MCF 10A (cell line): Measurements from ENCODE around the gene SEC16B. TPM values are rescaled to one million over a fixed set of nuclear protein-coding genes. Genes with fewer than 3 reads are reported as not detected.
A peak's percentile ranks its signal among the peaks of the same experiment; 100 is the strongest.

ENCODE experiments used
- BruUV-seq: library from RNA; stranded (reverse); fragments of 400-500 nt; replicated peaks from 2 replicates; lab custom pipeline; 2021; lab: Mats Ljungman, UMichigan
- CTCF ChIA-PET: fragments of 300-600 bp; sonication (Branson Sonifier 250); formaldehyde crosslinking; extraction: SDS; loops from one replicate; lab custom pipeline; 2021; ENCODE audit warnings: antibody characterized with exemption, inconsistent platforms; lab: Yijun Ruan, JAX
- POLR2A ChIA-PET: fragments of 300-600, 350-650 bp; sonication (Branson Sonifier 250); formaldehyde crosslinking; extraction: SDS; loops from one replicate; lab custom pipeline; 2020; ENCODE audit warnings: antibody characterized with exemption, inconsistent platforms; lab: Yijun Ruan, JAX
- DNase-seq: peaks from one replicate; pipeline ENCODE4 v3.0.0-alpha.2; 2018; ENCODE audit not compliant: unreplicated experiment
- H3K27ac Mint-ChIP-seq: one replicate; pipeline ENCODE4 v1.8.0; 2022; ENCODE audit warnings: mild to moderate bottlenecking, low read depth, mixed read lengths; ENCODE audit not compliant: unreplicated experiment
- H3K27me3 Mint-ChIP-seq: one replicate; pipeline ENCODE4 v1.8.0; 2022; ENCODE audit warnings: mixed read lengths; ENCODE audit not compliant: insufficient read depth, unreplicated experiment
- H3K36me3 Mint-ChIP-seq: one replicate; pipeline ENCODE4 v1.8.0; 2022; ENCODE audit warnings: mild to moderate bottlenecking, moderate library complexity, mixed read lengths; ENCODE audit not compliant: insufficient read depth, unreplicated experiment
- H3K4me1 Mint-ChIP-seq: one replicate; pipeline ENCODE4 v1.8.0; 2022; ENCODE audit warnings: mixed read lengths; ENCODE audit not compliant: insufficient read depth, unreplicated experiment
- H3K4me3 Mint-ChIP-seq: one replicate; pipeline ENCODE4 v1.8.0; 2022; ENCODE audit warnings: mild to moderate bottlenecking, moderate library complexity, mixed read lengths; ENCODE audit not compliant: unreplicated experiment
- H3K9me3 Mint-ChIP-seq: one replicate; pipeline ENCODE4 v1.8.0; 2022; ENCODE audit warnings: mixed read lengths; ENCODE audit not compliant: unreplicated experiment
- intact Hi-C: fragments of 100-400 bp; cut with micrococcal nuclease; formaldehyde crosslinking; loops from 2 replicates; pipeline ENCODE4 v1.14.1; 2022
- total RNA-seq: library from RNA; stranded (reverse); gene quantifications from 2 replicates; pipeline ENCODE4 v1.2.3, GENCODE V29; 2022
- TF ChIP-seq, protein P1 (sequence below): fragments of 200-600 bp; IDR thresholded peaks from one replicate; pipeline ENCODE4 v1.8.0; 2022; ENCODE audit warnings: antibody characterized with exemption, mild to moderate bottlenecking; ENCODE audit not compliant: unreplicated experiment

SEC16B gene
- total RNA-seq, 1 experiment from 2014 or later, result not detected

- CTCF ChIA-PET, result interaction anchor here (0.6 to 4.7 kb wide), 11 partner anchors 11 to 1355 kb away, joined by 3 to 55 read pairs (median 4); no protein-coding TSS in a partner anchor
- Mint-ChIP-seq H3K4me1 (no peaks in the 10 kb centered on the region), H3K9me3 (no peaks in the 10 kb centered on the region), H3K4me3 (no peak overlapping the region), H3K27ac (no peak overlapping the region), H3K36me3 (no peaks in the 10 kb centered on the region), H3K27me3 (no peaks in the 10 kb centered on the region)
- intact Hi-C loops, result no loop called here
- POLR2A ChIA-PET, result no interaction called here
- TF ChIP-seq, protein P1, sequence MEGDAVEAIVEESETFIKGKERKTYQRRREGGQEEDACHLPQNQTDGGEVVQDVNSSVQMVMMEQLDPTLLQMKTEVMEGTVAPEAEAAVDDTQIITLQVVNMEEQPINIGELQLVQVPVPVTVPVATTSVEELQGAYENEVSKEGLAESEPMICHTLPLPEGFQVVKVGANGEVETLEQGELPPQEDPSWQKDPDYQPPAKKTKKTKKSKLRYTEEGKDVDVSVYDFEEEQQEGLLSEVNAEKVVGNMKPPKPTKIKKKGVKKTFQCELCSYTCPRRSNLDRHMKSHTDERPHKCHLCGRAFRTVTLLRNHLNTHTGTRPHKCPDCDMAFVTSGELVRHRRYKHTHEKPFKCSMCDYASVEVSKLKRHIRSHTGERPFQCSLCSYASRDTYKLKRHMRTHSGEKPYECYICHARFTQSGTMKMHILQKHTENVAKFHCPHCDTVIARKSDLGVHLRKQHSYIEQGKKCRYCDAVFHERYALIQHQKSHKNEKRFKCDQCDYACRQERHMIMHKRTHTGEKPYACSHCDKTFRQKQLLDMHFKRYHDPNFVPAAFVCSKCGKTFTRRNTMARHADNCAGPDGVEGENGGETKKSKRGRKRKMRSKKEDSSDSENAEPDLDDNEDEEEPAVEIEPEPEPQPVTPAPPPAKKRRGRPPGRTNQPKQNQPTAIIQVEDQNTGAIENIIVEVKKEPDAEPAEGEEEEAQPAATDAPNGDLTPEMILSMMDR, result no peak
- no peak for DNase-seq
- BruUV-seq, result no TSS peak
Measured at GRCh38 chr1:177914603-177915002, 55.3 kb downstream of the SEC16B start.

GRCh38 chr1:177913762-177914540, 55.9 kb downstream of the SEC16B start:
- BruUV-seq, result no TSS peak
- Mint-ChIP-seq H3K4me1 (no peaks in the 10 kb centered on the region), H3K27ac (no peak overlapping the region), H3K9me3 (no peaks in the 10 kb centered on the region), H3K27me3 (no peaks in the 10 kb centered on the region), H3K4me3 (no peak overlapping the region), H3K36me3 (no peaks in the 10 kb centered on the region)
- TF ChIP-seq, protein P1, result peak; percentile 48
- intact Hi-C loops, result no loop called here
- CTCF ChIA-PET, result interaction anchor here (0.6 to 4.7 kb wide), 20 partner anchors 10 to 1623 kb away, joined by 3 to 55 read pairs (median 4); no protein-coding TSS in a partner anchor
- POLR2A ChIA-PET, result interaction anchor here (1.7 kb wide), 1 partner anchor 9 kb away, joined by 5 read pairs; no protein-coding TSS in a partner anchor
- DNase-seq, result peak; percentile 48

DNA sequence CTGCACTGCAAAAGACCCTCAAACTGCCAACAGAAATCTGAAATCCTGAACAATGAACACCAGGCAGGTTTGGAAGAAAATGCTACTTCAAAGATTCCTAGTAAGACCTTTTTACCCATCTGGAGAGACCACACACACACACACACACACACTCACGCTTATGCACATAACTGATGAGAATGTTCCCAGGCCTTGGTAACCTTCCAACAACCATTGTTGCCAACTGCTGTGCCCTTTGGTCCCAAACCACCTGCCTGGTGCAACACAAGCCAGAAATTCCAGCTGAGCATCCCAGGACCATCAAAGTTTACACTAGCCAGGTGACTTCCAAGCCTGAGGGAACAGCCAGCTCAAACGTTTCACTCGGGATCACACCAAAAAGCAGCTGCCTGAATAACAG, 56.9 kb downstream of the SEC16B start:
- H3K4me1 Mint-ChIP-seq, result no peaks in the 10 kb centered on the region
- ChIA-PET POLR2A (interaction anchor here (1.7 kb wide), 1 partner anchor 10 kb away, joined by 5 read pairs; no protein-coding TSS in a partner anchor), CTCF (interaction anchor here (0.6 to 4.7 kb wide), 18 partner anchors 12 to 1017 kb away, joined by 3 to 55 read pairs (median 4); no protein-coding TSS in a partner anchor)
- TF ChIP-seq, protein P1, result no peak
- no peaks in the 10 kb centered on the region for H3K27me3 Mint-ChIP-seq
- no peak overlapping the region for H3K4me3 Mint-ChIP-seq
- intact Hi-C loops, result no loop called here
- DNase-seq, result no peak
- BruUV-seq, result no TSS peak
- no peaks in the 10 kb centered on the region for H3K36me3 Mint-ChIP-seq
- H3K27ac Mint-ChIP-seq, result no peak overlapping the region
- no peaks in the 10 kb centered on the region for H3K9me3 Mint-ChIP-seq

DNA sequence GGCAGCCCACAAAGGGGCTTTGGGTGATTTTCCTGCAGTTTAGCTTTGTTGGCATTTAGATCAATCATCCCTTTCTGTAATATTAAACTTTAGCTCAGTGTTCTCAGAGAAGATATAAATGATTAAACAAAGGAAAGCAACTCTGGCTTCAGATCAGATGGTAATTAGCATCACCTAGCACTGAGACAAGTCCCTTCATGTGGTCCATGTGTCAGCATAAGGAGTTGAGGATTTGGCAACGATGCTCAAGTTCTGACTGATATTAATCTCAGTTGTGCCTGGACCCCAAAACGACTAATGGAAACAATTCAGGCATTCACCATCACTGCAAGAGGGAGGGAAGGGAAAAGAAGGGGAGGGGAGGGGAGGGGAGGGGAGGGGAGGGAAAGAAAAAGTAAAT, 60.4 kb downstream of the SEC16B start:
- no peaks in the 10 kb centered on the region for H3K36me3 Mint-ChIP-seq
- H3K27ac Mint-ChIP-seq, result no peak overlapping the region
- DNase-seq, result no peak
- ChIA-PET POLR2A (no interaction called here), CTCF (interaction anchor here (0.6 to 3.8 kb wide), 6 partner anchors 14 to 727 kb away, joined by 3 to 20 read pairs (median 3); no protein-coding TSS in a partner anchor)
- BruUV-seq, result no TSS peak
- no peaks in the 10 kb centered on the region for H3K27me3 Mint-ChIP-seq
- no peaks in the 10 kb centered on the region for H3K4me1 Mint-ChIP-seq
- no peaks in the 10 kb centered on the region for H3K9me3 Mint-ChIP-seq
- TF ChIP-seq, protein P1, result no peak
- intact Hi-C loops, result no loop called here
- no peak overlapping the region for H3K4me3 Mint-ChIP-seq
